Fibroblast of lung (primary cell): ENCODE results near the gene TLN1. TPM values are rescaled to one million over a fixed set of nuclear protein-coding genes. Genes with fewer than 3 reads are reported as not detected.

ENCODE experiments used
- DNase-seq, 2 donors: peaks; one replicate each; pipeline versions ENCODE4 v3.0.0 to v3.0.0-alpha.2; 2010; ENCODE audit warnings: low read depth in 2 of 2
- H2AFZ ChIP-seq: 2 replicates; pipeline ENCODE4 v1.5.1; 2012; ENCODE audit warnings: low read length, control low read depth, inconsistent platforms
- H3K27ac ChIP-seq: 2 replicates; pipeline ENCODE4 v1.5.1; 2011; ENCODE audit warnings: low read length, control low read depth; ENCODE audit not compliant: insufficient read depth
- H3K27me3 ChIP-seq: 2 replicates; pipeline ENCODE4 v1.5.1; 2011; ENCODE audit warnings: mild to moderate bottlenecking, low read length; ENCODE audit not compliant: control insufficient read depth, insufficient read depth
- H3K36me3 ChIP-seq: 2 replicates; pipeline ENCODE4 v1.5.1; 2011; ENCODE audit warnings: low read length; ENCODE audit not compliant: control insufficient read depth, insufficient read depth
- H3K4me1 ChIP-seq: 2 replicates; pipeline ENCODE4 v1.5.1; 2011; ENCODE audit warnings: low read length; ENCODE audit not compliant: control insufficient read depth, insufficient read depth; ENCODE audit errors: extremely low read depth
- H3K4me2 ChIP-seq: 2 replicates; pipeline ENCODE4 v1.5.1; 2011; ENCODE audit warnings: low read length, control low read depth; ENCODE audit not compliant: insufficient read depth; ENCODE audit errors: extremely low read depth
- H3K4me3 ChIP-seq, 4 experiments: fragments of 200-600 bp in 1 of 4; sonication (generic) in 1 of 4; replicated peaks in 1 of 4; 2 replicates each; pipeline ENCODE4 v1.5.1; 2011 to 2016; ENCODE audit warnings: low read length in 4 of 4, low read depth in 3 of 4, mild to moderate bottlenecking in 3 of 4, control low read depth in 2 of 4, inconsistent platforms in 1 of 4, mixed read lengths in 1 of 4; ENCODE audit not compliant: insufficient read depth in 1 of 4; ENCODE audit errors: control extremely low read depth in 1 of 4
- H3K79me2 ChIP-seq: 2 replicates; pipeline ENCODE4 v1.5.1; 2012; ENCODE audit warnings: mild to moderate bottlenecking, low read length, inconsistent platforms; ENCODE audit not compliant: control insufficient read depth, insufficient read depth
- H3K9ac ChIP-seq: 2 replicates; pipeline ENCODE4 v1.5.1; 2011; ENCODE audit warnings: mild to moderate bottlenecking, low read length, control low read depth; ENCODE audit not compliant: insufficient read depth
- H3K9me3 ChIP-seq: 2 replicates; pipeline ENCODE4 v1.5.1; 2012; ENCODE audit warnings: low read depth, low read length; ENCODE audit not compliant: control insufficient read depth, insufficient read depth
- H4K20me1 ChIP-seq: 2 replicates; pipeline ENCODE4 v1.5.1; 2011; ENCODE audit warnings: low read length; ENCODE audit not compliant: control insufficient read depth, insufficient read depth; ENCODE audit errors: extremely low read depth
- CTCF ChIP-seq, 2 donors: IDR thresholded peaks in 1 of 2; conservative IDR thresholded peaks in 1 of 2; 1 replicate in 1 of 2; 2 replicates in 1 of 2; pipeline ENCODE4 v1.5.1; 2011 to 2012; ENCODE audit warnings: low read length in 2 of 2, control low read depth in 1 of 2, inconsistent platforms in 1 of 2, low read depth in 1 of 2, mild to moderate bottlenecking in 1 of 2
- EZH2 ChIP-seq: IDR thresholded peaks from 2 replicates; pipeline ENCODE4 v1.5.1; 2012; ENCODE audit warnings: low read length, control low read depth, mild to moderate bottlenecking; ENCODE audit errors: missing control alignments
- polyA plus RNA-seq, 2 donors: library from polyadenylated mRNA; depleted of rRNA in 1 of 2; stranded (reverse) in 1 of 2; unstranded in 1 of 2; fragments of >200 nt; gene quantifications; 2 replicates each; pipeline ENCODE4 v1.2.1, GENCODE V29; 2011 to 2012; ENCODE audit warnings: missing spikeins in 1 of 2
- total RNA-seq: library from RNA; depleted of rRNA; stranded (reverse); fragments of >200 nt; gene quantifications from 2 replicates; pipeline ENCODE4 v1.2.1, GENCODE V29; 2014

Gene TLN1
- total and polyA plus RNA-seq, 2 donors (not counting 1 experiment from before 2014, with no cell fraction given) = 214 to 405 TPM

DNA sequence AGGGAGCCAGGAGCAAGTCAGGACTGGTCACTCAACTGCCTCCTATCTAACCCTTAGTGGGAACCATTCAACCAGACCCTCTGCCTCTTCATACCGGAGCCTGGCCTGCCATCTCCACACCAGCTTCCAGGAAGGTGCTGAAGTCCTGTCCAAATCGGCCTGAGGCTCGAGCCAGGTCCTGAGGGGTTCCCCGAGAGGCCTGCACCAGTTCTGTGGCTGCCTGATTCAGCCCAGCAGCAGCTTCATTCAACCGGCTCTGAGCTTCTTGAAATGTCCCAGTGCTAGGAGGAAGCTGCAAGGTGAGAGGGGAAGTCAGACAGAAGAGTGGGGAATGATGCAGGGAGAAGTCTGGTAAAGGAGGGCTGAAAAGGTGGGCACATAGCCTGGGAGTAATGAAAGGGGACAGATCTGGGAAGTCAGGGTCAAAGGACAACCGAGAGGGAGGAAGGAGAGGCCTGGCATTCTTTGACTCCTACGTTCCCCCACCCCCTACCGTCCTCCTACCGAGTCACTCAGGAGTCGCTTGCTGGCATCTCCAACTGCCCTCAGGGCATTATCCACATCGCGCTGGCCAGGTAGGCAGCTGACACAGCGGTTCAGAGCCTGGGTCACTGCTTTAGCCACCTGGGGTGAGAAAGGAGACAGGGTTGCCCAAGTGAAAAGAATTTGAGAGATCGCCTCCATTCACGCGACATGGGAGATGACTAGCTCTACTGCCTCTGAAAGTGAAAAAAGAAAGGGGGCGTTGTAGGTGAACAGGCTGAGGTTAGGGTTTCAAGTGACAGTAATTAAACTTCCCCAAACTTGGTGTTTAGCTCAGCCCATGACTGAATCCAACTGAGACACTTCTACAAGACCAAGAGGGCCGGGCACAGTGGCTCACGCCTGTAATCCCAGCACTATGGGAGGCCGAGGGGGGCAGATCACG is 20.2 kb downstream of the TLN1 start:
- DNase-seq = no peak
- H3K36me3 ChIP-seq = peaks cover 62% of the 10 kb centered on the region
- H3K79me2 ChIP-seq = no peaks in the 10 kb centered on the region

GRCh38 chr9:35710818-35711500 is 21.0 kb downstream of the TLN1 start:
- Histone ChIP-seq H4K20me1 (no peaks in the 10 kb centered on the region), H3K4me3 (no peak overlapping the region), H3K4me1 (no peaks in the 10 kb centered on the region), H3K9me3 (no peaks in the 10 kb centered on the region), H3K4me2 (no peak overlapping the region), H2AFZ (no peak overlapping the region), H3K79me2 (no peaks in the 10 kb centered on the region), H3K36me3 (peaks cover 64% of the 10 kb centered on the region), H3K27ac (no peak overlapping the region), H3K9ac (no peak overlapping the region), H3K27me3 (no peaks in the 10 kb centered on the region)
- TF ChIP-seq EZH2 = no peak
- no peak for TF ChIP-seq CTCF (conservative IDR thresholded peaks at IDR 0.05 in 1 of 2, IDR thresholded peaks at IDR 0.05 in 1 of 2; ENCODE audit: low read depth in 1 of 2, low read length in 2 of 2)
- DNase-seq = no peak

More for the DNA sequence above, 20.2 kb downstream of the TLN1 start:
- Histone ChIP-seq H3K27me3 (no peaks in the 10 kb centered on the region), H3K4me2 (no peak overlapping the region), H3K27ac (no peak overlapping the region), H3K9ac (no peak overlapping the region), H3K4me3 (no peak overlapping the region), H2AFZ (no peak overlapping the region), H3K4me1 (no peaks in the 10 kb centered on the region), H4K20me1 (no peaks in the 10 kb centered on the region), H3K9me3 (no peaks in the 10 kb centered on the region)
- TF ChIP-seq EZH2 = no peak
- no peak for TF ChIP-seq CTCF (conservative IDR thresholded peaks at IDR 0.05 in 1 of 2, IDR thresholded peaks at IDR 0.05 in 1 of 2; ENCODE audit: low read depth in 1 of 2, low read length in 2 of 2)

DNA sequence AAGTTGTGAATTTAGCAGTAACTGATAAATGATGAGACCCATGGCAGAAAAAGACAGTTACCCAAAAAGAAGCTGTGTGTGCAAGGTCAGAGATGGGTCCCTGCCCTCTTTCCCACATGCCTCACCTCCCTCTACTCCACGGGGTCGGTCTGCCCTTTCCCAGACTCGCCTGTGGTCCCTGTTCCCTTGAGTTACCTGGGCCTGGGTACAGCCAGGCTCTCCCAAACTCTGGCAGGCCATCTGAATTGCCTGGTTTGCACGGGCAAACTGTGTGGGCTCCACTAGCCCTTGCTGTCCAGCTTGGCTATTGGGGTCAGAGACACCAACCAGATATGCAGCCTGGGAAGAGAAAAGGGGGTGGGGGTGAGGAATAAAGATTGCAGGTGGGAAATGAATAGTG is 23.8 kb downstream of the TLN1 start:
- Histone ChIP-seq H3K9ac (no peak overlapping the region), H3K9me3 (no peaks in the 10 kb centered on the region), H3K27me3 (no peaks in the 10 kb centered on the region), H4K20me1 (no peaks in the 10 kb centered on the region), H3K27ac (no peak overlapping the region), H3K4me2 (no peak overlapping the region), H3K4me1 (no peaks in the 10 kb centered on the region), H3K36me3 (peaks cover 71% of the 10 kb centered on the region), H3K79me2 (no peaks in the 10 kb centered on the region), H3K4me3 (no peak overlapping the region), H2AFZ (no peak overlapping the region)
- DNase-seq = no peak
- no peak for TF ChIP-seq EZH2
- no peak for TF ChIP-seq CTCF (conservative IDR thresholded peaks at IDR 0.05 in 1 of 2, IDR thresholded peaks at IDR 0.05 in 1 of 2; ENCODE audit: low read depth in 1 of 2, low read length in 2 of 2)
